Mesothelial cell of epicardium (in vitro differentiated cells): ENCODE data around the gene CBFA2T2. TPM values are rescaled to one million over a fixed set of nuclear protein-coding genes. Genes with fewer than 3 reads are reported as not detected.
"Not testable (repeated sequence)": the region's sequence is repeated elsewhere in the genome, so short reads cannot be mapped to it uniquely, and the experiment has no call there.

Source experiments
- DNase-seq, 2 experiments: peaks; one replicate each; pipeline ENCODE4 v3.0.0; 2021; ENCODE audit warnings: low spot score in 2 of 2; ENCODE audit not compliant: unreplicated experiment in 2 of 2
- H3K27ac Mint-ChIP-seq: 2 replicates; pipeline ENCODE4 v1.8.0; 2021; ENCODE audit warnings: mixed read lengths
- H3K27me3 Mint-ChIP-seq: 2 replicates; pipeline ENCODE4 v1.8.0; 2021; ENCODE audit warnings: low read depth, mixed read lengths
- H3K36me3 Mint-ChIP-seq: 2 replicates; pipeline ENCODE4 v1.8.0; 2021; ENCODE audit warnings: mixed read lengths
- H3K4me1 Mint-ChIP-seq: 2 replicates; pipeline ENCODE4 v1.8.0; 2021; ENCODE audit warnings: mixed read lengths
- H3K4me3 Mint-ChIP-seq: 2 replicates; pipeline ENCODE4 v1.8.0; 2021; ENCODE audit warnings: mild to moderate bottlenecking, moderate library complexity, mixed read lengths
- H3K9me3 Mint-ChIP-seq: 2 replicates; pipeline ENCODE4 v1.8.0; 2021; ENCODE audit warnings: mixed read lengths
- total RNA-seq: library from RNA; stranded (reverse); gene quantifications from 3 replicates; pipeline ENCODE4 v1.2.1, GENCODE V29; 2021
- TF ChIP-seq, protein P1 (sequence below): fragments of 200-600 bp; sonication (generic); IDR thresholded peaks from one replicate; pipeline ENCODE4 v1.5.0; 2021; ENCODE audit warnings: antibody characterized with exemption; ENCODE audit not compliant: unreplicated experiment

Gene CBFA2T2
- total RNA-seq, 1 donor from 2014 or later: 47.2 TPM

DNA sequence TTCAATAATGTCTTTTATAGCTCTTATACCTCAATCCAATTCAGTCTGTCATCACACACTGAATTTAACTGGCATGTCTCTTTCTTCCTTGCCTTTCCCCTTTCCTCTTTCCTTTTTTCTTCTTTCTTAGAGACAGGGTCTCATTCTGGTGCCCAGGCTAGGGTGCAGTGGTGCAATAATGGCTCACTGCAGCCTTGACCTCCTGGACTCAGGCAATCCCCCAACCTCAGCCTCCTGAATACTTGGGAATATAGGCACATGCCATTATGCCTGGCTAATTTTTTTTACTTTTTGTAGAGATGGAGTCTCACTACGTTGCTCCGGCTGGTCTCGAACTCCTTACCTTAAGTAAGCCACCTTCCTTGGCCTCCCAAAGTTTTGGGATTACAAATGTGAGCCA, 65.9 kb downstream of the CBFA2T2 start:
- peaks cover 24% of the 10 kb centered on the region for H3K36me3 Mint-ChIP-seq
- H3K4me1 Mint-ChIP-seq: peaks cover 32% of the 10 kb centered on the region
- H3K27me3 Mint-ChIP-seq: no peaks in the 10 kb centered on the region
- TF ChIP-seq, protein P1, sequence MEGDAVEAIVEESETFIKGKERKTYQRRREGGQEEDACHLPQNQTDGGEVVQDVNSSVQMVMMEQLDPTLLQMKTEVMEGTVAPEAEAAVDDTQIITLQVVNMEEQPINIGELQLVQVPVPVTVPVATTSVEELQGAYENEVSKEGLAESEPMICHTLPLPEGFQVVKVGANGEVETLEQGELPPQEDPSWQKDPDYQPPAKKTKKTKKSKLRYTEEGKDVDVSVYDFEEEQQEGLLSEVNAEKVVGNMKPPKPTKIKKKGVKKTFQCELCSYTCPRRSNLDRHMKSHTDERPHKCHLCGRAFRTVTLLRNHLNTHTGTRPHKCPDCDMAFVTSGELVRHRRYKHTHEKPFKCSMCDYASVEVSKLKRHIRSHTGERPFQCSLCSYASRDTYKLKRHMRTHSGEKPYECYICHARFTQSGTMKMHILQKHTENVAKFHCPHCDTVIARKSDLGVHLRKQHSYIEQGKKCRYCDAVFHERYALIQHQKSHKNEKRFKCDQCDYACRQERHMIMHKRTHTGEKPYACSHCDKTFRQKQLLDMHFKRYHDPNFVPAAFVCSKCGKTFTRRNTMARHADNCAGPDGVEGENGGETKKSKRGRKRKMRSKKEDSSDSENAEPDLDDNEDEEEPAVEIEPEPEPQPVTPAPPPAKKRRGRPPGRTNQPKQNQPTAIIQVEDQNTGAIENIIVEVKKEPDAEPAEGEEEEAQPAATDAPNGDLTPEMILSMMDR: no peak
- DNase-seq: no peak
- no peak overlapping the region for H3K4me3 Mint-ChIP-seq
- H3K27ac Mint-ChIP-seq: peak overlapping the region; percentile 95
- no peaks in the 10 kb centered on the region for H3K9me3 Mint-ChIP-seq

DNA sequence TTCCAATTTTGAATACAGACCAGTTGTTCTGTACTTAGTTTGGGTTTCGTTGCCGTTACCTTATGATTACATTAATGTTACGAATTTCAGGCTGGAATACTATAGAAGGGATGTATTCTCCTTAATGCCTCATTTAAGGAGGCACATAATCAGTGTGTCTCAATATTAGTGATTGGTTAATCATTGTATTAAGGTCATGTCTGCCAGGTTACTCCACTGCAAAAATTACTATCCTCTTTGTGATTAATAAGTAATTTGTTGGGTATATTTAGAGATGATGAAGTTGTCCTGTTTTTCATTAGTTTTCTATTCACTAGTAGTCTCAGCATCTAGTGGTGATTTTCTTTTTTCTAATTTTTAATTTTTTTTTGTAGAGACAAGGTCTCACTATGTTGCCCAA, 66.3 kb downstream of the CBFA2T2 start:
- Mint-ChIP-seq H3K27ac (peak overlapping the region; percentile 95), H3K27me3 (no peaks in the 10 kb centered on the region), H3K36me3 (peaks cover 22% of the 10 kb centered on the region), H3K9me3 (no peaks in the 10 kb centered on the region), H3K4me3 (no peak overlapping the region), H3K4me1 (peaks cover 32% of the 10 kb centered on the region)
- TF ChIP-seq, protein P1: no peak
- DNase-seq: no peak

DNA sequence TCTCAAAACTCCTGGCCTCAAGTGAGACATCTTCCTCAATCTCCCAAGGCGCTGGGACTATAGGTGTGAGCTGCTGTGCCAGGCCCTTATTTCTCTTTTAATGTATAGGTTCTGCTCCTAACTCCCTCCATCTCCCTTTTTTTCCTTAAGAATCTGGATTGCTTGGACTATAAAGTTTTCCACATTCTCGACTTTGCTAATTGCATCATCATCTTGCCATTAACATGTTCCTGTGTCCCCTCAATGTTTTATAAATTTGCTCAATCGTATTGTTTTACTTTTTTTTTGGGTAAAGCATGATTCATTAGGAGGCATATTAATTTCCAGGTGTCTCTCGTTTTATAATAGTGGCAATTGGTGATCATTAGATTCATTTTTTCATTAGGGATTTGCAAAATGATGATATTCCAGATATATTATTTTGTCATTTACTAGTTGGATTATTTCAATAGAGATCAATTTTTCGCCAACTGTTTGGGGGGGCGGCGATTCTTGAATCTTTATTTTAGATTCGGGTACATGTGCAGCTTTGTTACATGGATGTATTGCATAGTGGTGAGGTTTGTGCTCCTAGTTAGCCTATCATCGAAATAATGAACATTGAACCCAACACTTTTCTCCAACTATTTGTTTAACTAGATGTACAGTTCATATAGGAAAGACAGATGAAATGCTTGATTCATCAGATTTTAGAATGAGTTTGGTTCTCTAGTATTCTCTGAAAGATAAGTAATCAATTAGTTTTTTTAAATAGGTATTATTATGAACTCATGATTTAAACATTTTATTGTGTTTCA, 68.7 kb downstream of the CBFA2T2 start:
- TF ChIP-seq, protein P1: no peak
- Mint-ChIP-seq H3K27ac (no peak overlapping the region), H3K9me3 (no peaks in the 10 kb centered on the region), H3K4me1 (peaks cover 36% of the 10 kb centered on the region), H3K36me3 (peaks cover 15% of the 10 kb centered on the region), H3K4me3 (no peak overlapping the region), H3K27me3 (no peaks in the 10 kb centered on the region)
- DNase-seq: no peak

DNA sequence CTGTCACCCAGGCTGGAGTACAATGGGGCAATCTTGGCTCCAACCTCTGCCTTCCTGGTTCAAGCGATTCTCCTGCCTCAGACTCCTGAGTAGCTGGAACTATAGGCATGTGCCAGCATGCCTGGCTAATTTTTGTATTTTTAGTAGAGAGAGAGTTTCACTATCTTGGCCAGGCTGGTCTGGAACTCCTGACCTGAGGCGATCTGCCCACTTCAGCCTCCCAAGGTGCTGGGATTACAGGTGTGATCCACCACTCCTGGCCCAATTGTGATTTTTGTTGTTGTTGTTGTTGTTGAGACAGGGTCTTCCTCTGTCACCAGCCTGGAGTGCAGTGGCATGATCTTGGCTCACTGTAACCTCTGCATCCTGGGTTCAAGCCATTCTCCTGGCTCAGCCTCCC, 69.3 kb downstream of the CBFA2T2 start:
- Mint-ChIP-seq H3K4me1 (peaks cover 33% of the 10 kb centered on the region), H3K27ac (no peak overlapping the region), H3K36me3 (peaks cover 15% of the 10 kb centered on the region), H3K9me3 (no peaks in the 10 kb centered on the region), H3K27me3 (no peaks in the 10 kb centered on the region), H3K4me3 (no peak overlapping the region)
- TF ChIP-seq, protein P1: no peak
- no peak for DNase-seq

DNA sequence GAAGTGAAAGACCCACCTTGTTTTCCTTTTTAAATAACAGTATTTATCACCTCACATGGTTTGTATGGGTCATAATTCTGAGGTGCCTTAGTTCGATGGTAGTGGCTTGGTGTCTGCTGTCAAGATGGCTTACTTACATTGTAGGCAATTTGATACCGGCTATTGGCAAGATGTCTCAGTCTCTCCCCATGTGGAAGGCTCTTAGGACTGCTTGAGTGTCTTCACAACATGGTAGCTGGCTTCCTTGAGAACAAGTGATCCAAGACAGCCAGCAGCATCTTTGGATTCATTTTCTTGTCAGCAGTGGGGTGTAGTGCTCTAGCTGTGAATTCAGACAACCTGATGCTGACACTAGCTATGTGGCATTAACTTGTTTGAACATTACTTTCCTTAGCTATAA, 70.1 kb downstream of the CBFA2T2 start:
- Mint-ChIP-seq H3K4me1 (peaks cover 29% of the 10 kb centered on the region), H3K27ac (peak overlapping the region; percentile 75), H3K27me3 (no peaks in the 10 kb centered on the region), H3K9me3 (no peaks in the 10 kb centered on the region), H3K4me3 (no peak overlapping the region), H3K36me3 (peaks cover 15% of the 10 kb centered on the region)
- no peak for DNase-seq
- TF ChIP-seq, protein P1: no peak

DNA sequence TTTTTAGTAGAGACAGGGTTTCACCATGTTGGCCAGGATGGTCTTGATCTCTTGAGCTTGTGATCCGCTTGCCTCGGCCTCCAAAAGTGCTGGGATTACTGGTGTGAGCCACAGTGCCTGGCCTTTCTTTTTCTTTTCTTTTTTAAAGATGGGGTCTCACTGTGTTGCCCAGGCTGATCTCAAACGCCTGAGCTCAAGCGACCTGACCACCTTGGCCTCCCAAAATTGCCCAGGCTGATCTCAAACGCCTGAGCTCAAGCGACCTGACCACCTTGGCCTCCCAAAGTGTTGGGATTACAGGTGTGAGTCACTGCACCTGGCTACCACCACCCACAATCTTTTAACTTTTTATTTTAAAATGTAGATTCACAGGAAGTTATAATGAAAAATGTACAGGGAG, 71.2 kb downstream of the CBFA2T2 start:
- H3K4me3 Mint-ChIP-seq, H3K9me3 Mint-ChIP-seq, H3K27ac Mint-ChIP-seq, H3K27me3 Mint-ChIP-seq, DNase-seq: not testable (repeated sequence)
- peaks cover 15% of the 10 kb centered on the region for H3K36me3 Mint-ChIP-seq
- peaks cover 22% of the 10 kb centered on the region for H3K4me1 Mint-ChIP-seq
